Right lung (tissue), 5 donors: ENCODE measurements around the gene PPP1R12B. TPM values are rescaled to one million over a fixed set of nuclear protein-coding genes. Genes with fewer than 3 reads are reported as not detected.
"Not testable (repeated sequence)": the region's sequence is repeated elsewhere in the genome, so short reads cannot be mapped to it uniquely, and the experiment has no call there.

Experiments used
- DNase-seq, 2 donors: peaks; one replicate each; pipeline ENCODE4 v3.0.0-alpha.2; 2013
- polyA plus RNA-seq, 5 donors: library from polyadenylated mRNA; unstranded; fragments of 120-200 nt; gene quantifications; one replicate each; pipeline versions ENCODE4 v1.2.1 to v1.2.3, GENCODE V29; 2013; ENCODE audit warnings: inconsistent platforms in 1 of 5, low replicate concordance in 1 of 5; ENCODE audit not compliant: insufficient read length in 5 of 5, insufficient read depth in 1 of 5

PPP1R12B gene
- polyA plus RNA-seq, 5 donors: 16.2 to 35.8 (median 32.4) TPM

- DNase-seq: no peak
Observed at GRCh38 chr1:202397256-202397655, 48.8 kb downstream of the PPP1R12B start.

- DNase-seq: not testable (repeated sequence)
Observed at GRCh38 chr1:202398439-202398838, 49.9 kb downstream of the PPP1R12B start.

GRCh38 chr1:202401771-202402170 lies 53.3 kb downstream of the PPP1R12B start:
- not testable (repeated sequence) for DNase-seq

- not testable (repeated sequence) for DNase-seq
Observed at GRCh38 chr1:202403381-202403780, 54.9 kb downstream of the PPP1R12B start.

GRCh38 chr1:202405928-202406327 lies 57.4 kb downstream of the PPP1R12B start:
- no peak for DNase-seq

- not testable (repeated sequence) for DNase-seq
Observed at GRCh38 chr1:202406896-202407295, 58.4 kb downstream of the PPP1R12B start.

- not testable (repeated sequence) for DNase-seq
Observed at GRCh38 chr1:202407378-202407777, 58.9 kb downstream of the PPP1R12B start.

GRCh38 chr1:202410251-202410650 lies 61.8 kb downstream of the PPP1R12B start:
- not testable (repeated sequence) for DNase-seq

- DNase-seq: not testable (repeated sequence)
Observed at GRCh38 chr1:202410854-202411357, 62.4 kb downstream of the PPP1R12B start.

GRCh38 chr1:202411422-202411821 lies 62.9 kb downstream of the PPP1R12B start:
- no peak for DNase-seq

- DNase-seq: not testable (repeated sequence)
Observed at GRCh38 chr1:202412421-202412820, 63.9 kb downstream of the PPP1R12B start.

GRCh38 chr1:202416641-202417040 lies 68.1 kb downstream of the PPP1R12B start:
- no peak for DNase-seq

GRCh38 chr1:202417141-202417540 lies 68.6 kb downstream of the PPP1R12B start:
- DNase-seq: not testable (repeated sequence)

GRCh38 chr1:202417762-202418201 lies 69.3 kb downstream of the PPP1R12B start:
- not testable (repeated sequence) for DNase-seq

- DNase-seq: not testable (repeated sequence)
Observed at GRCh38 chr1:202419731-202420130, 71.2 kb downstream of the PPP1R12B start.

GRCh38 chr1:202420422-202421094 lies 72.1 kb downstream of the PPP1R12B start:
- not testable (repeated sequence) for DNase-seq

- DNase-seq: not testable (repeated sequence)
Observed at GRCh38 chr1:202422709-202423108, 74.2 kb downstream of the PPP1R12B start.

- DNase-seq: not testable (repeated sequence)
Observed at GRCh38 chr1:202424260-202424659, 75.8 kb downstream of the PPP1R12B start.

- not testable (repeated sequence) for DNase-seq
Observed at GRCh38 chr1:202430111-202430510, 81.6 kb downstream of the PPP1R12B start.

GRCh38 chr1:202432338-202432737 lies 83.8 kb downstream of the PPP1R12B start:
- DNase-seq: not testable (repeated sequence)

GRCh38 chr1:202433155-202434043 lies 84.9 kb downstream of the PPP1R12B start:
- DNase-seq: no peak

- DNase-seq: no peak
Observed at GRCh38 chr1:202434059-202434458, 85.6 kb downstream of the PPP1R12B start.
